AG04450 (cell line): ENCODE data around the gene PREX1. TPM values are rescaled to one million over a fixed set of nuclear protein-coding genes. Genes with fewer than 3 reads are reported as not detected.

Source experiments
- CTCF ChIA-PET: fragments of 300-600, 350-600 bp; formaldehyde crosslinking; extraction: SDS; loops from one replicate; lab custom pipeline; 2022; ENCODE audit warnings: antibody characterized with exemption, inconsistent platforms; lab: Charles Lee
- POLR2A ChIA-PET: fragments of 350-600 bp; formaldehyde crosslinking; extraction: SDS; loops from one replicate; lab custom pipeline; 2021; ENCODE audit warnings: antibody characterized with exemption, inconsistent platforms; lab: Yijun Ruan, JAX
- DNase-seq: peaks from one replicate; pipeline ENCODE4 v3.0.0-alpha.2; 2011; ENCODE audit warnings: low read depth, low spot score
- H3K27ac ChIP-seq: one replicate; pipeline ENCODE4 v1.5.1; 2012; ENCODE audit warnings: low read depth, low read length, control low read depth
- H3K27me3 ChIP-seq: one replicate; pipeline ENCODE4 v1.6.0; 2012; ENCODE audit warnings: low read length; ENCODE audit not compliant: control insufficient read depth, insufficient read depth
- H3K4me3 ChIP-seq: 2 replicates; pipeline ENCODE4 v1.5.1; 2011; ENCODE audit warnings: mild to moderate bottlenecking, low read depth, low read length, control low read depth
- H3K9me3 ChIP-seq: 2 replicates; pipeline ENCODE4 v1.5.1; 2012; ENCODE audit warnings: low read length; ENCODE audit not compliant: control insufficient read depth, insufficient read depth
- CTCF ChIP-seq: IDR thresholded peaks from 2 replicates; pipeline ENCODE4 v1.5.1; 2011; ENCODE audit warnings: low read depth, low read length, control low read depth, inconsistent platforms
- polyA plus RNA-seq: library from polyadenylated mRNA; depleted of rRNA; stranded (reverse); fragments of >200 nt; gene quantifications from 2 replicates; pipeline ENCODE4 v1.2.3, GENCODE V29; 2011

PREX1 gene
- polyA plus RNA-seq, 1 experiment: 0.69 TPM

GRCh38 chr20:48614593-48615274 is 213.1 kb downstream of the PREX1 start:
- no peak for DNase-seq
- H3K27ac ChIP-seq: no peak overlapping the region
- H3K9me3 ChIP-seq: no peaks in the 10 kb centered on the region; the same call in 1 of the 2 replicates
- H3K27me3 ChIP-seq: peaks cover 7% of the 10 kb centered on the region
- POLR2A ChIA-PET: no interaction called here
- no peak overlapping the region for H3K4me3 ChIP-seq
- CTCF ChIA-PET: no interaction called here
- TF ChIP-seq CTCF: no peak

- no peak for DNase-seq
- peaks cover 5% of the 10 kb centered on the region for H3K27me3 ChIP-seq
- TF ChIP-seq CTCF: no peak
- CTCF ChIA-PET: no interaction called here
- POLR2A ChIA-PET: no interaction called here
- no peak overlapping the region for H3K4me3 ChIP-seq
- no peak overlapping the region for H3K27ac ChIP-seq
- no peaks in the 10 kb centered on the region; the same call in 1 of the 2 replicates for H3K9me3 ChIP-seq
Observed at GRCh38 chr20:48613926-48614325, 213.9 kb downstream of the PREX1 start.

GRCh38 chr20:48612335-48612734 is 215.5 kb downstream of the PREX1 start:
- CTCF ChIA-PET: interaction anchor here (1.1 kb wide), 1 partner anchor 9 kb away, joined by 6 read pairs; no protein-coding TSS in a partner anchor
- Histone ChIP-seq H3K9me3 (no peaks in the 10 kb centered on the region; the same call in 1 of the 2 replicates), H3K27ac (no peak overlapping the region), H3K27me3 (peaks cover 3% of the 10 kb centered on the region), H3K4me3 (no peak overlapping the region)
- no peak for DNase-seq
- TF ChIP-seq CTCF: no peak
- POLR2A ChIA-PET: interaction anchor here (0.7 kb wide), 1 partner anchor 295 kb away, joined by 3 read pairs; no protein-coding TSS in a partner anchor

- no peak for DNase-seq
- Histone ChIP-seq H3K27me3 (peaks cover 2% of the 10 kb centered on the region), H3K27ac (no peak overlapping the region), H3K9me3 (no peaks in the 10 kb centered on the region), H3K4me3 (no peak overlapping the region)
- ChIA-PET POLR2A (no interaction called here), CTCF (no interaction called here)
- TF ChIP-seq CTCF: no peak
Observed at GRCh38 chr20:48610996-48611395, 216.8 kb downstream of the PREX1 start.

- H3K9me3 ChIP-seq: no peaks in the 10 kb centered on the region
- no peak overlapping the region for H3K4me3 ChIP-seq
- no peak for DNase-seq
- no peaks in the 10 kb centered on the region for H3K27me3 ChIP-seq
- no peak for TF ChIP-seq CTCF
- H3K27ac ChIP-seq: no peak overlapping the region
- ChIA-PET CTCF (interaction anchor here (0.9 kb wide), 1 partner anchor 11 kb away, joined by 4 read pairs; no protein-coding TSS in a partner anchor), POLR2A (no interaction called here)
Observed at GRCh38 chr20:48609491-48609978, 218.3 kb downstream of the PREX1 start.
